Breast epithelium (tissue), 3 donors: ENCODE data around the gene LAIR2.

Source experiments
- CTCF ChIP-seq, 3 donors: fragments of 450-650 bp; IDR thresholded peaks; one replicate each; pipeline ENCODE4 v1.5.1; 2016 to 2017; ENCODE audit warnings: antibody characterized with exemption in 3 of 3, mild to moderate bottlenecking in 3 of 3, moderate library complexity in 3 of 3
- POLR2A ChIP-seq: fragments of 450-650 bp; IDR thresholded peaks from one replicate; pipeline ENCODE4 v1.6.1; 2016; ENCODE audit warnings: antibody characterized with exemption, mild to moderate bottlenecking, moderate library complexity

- TF ChIP-seq CTCF (IDR thresholded peaks at IDR 0.05) (no peak), POLR2A (no peak)
These were observed 5.2 kb downstream of the LAIR2 start for GRCh38 chr19:54507824-54508223.
